Measurements from ENCODE around the gene SLC18B1.

SLC18B1 gene

DNA sequence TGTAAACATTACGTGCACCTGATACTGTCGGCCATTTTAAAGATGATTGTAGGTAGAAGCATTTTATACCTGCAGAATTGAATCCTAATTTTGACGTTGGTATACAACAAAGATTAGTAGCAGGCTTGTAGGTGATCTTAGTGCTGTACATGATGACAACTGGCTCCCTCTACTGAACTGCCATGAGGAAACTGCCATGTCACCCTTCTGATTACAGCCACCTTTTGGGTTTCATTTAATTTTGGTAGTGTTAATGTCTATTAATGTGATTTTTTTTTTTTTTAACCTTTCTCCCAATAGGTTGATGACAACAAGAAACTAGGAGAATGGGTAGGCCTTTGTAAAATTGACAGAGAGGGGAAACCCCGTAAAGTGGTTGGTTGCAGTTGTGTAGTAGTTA lies 18.2 kb upstream of the SLC18B1 start:
- no peak overlapping the region for H2AFZ ChIP-seq (ENCODE audit: low read depth, low read length, severe bottlenecking)
- peak overlapping the region; percentile 57 for H3K27ac ChIP-seq (ENCODE audit: low read depth, low read length)
- H3K79me2 ChIP-seq (ENCODE audit: insufficient read depth, low read length), result peaks cover 23% of the 10 kb centered on the region
- H3K27me3 ChIP-seq (ENCODE audit: low read length), result no peaks in the 10 kb centered on the region
- H3K4me3 ChIP-seq (ENCODE audit: insufficient read depth, low read length, poor library complexity, severe bottlenecking), result peak overlapping the region; percentile 95
- H3F3A ChIP-seq (ENCODE audit: insufficient read depth), result peaks cover 86% of the 10 kb centered on the region
- peak overlapping the region; percentile 86 for H3K9ac ChIP-seq (ENCODE audit: low read length)
- peaks cover 40% of the 10 kb centered on the region for H3K36me3 ChIP-seq (ENCODE audit: low read length)
- peaks cover 38% of the 10 kb centered on the region for H4K20me1 ChIP-seq (ENCODE audit: low read depth, low read length)
- TF ChIP-seq, protein P1, sequence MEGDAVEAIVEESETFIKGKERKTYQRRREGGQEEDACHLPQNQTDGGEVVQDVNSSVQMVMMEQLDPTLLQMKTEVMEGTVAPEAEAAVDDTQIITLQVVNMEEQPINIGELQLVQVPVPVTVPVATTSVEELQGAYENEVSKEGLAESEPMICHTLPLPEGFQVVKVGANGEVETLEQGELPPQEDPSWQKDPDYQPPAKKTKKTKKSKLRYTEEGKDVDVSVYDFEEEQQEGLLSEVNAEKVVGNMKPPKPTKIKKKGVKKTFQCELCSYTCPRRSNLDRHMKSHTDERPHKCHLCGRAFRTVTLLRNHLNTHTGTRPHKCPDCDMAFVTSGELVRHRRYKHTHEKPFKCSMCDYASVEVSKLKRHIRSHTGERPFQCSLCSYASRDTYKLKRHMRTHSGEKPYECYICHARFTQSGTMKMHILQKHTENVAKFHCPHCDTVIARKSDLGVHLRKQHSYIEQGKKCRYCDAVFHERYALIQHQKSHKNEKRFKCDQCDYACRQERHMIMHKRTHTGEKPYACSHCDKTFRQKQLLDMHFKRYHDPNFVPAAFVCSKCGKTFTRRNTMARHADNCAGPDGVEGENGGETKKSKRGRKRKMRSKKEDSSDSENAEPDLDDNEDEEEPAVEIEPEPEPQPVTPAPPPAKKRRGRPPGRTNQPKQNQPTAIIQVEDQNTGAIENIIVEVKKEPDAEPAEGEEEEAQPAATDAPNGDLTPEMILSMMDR (IDR thresholded peaks at IDR 0.05; ENCODE audit: insufficient read depth, low read length, poor library complexity, severe bottlenecking), result no peak
- TF ChIP-seq EZH2phosphoT487 (conservative IDR thresholded peaks at IDR 0.05; ENCODE audit: low read length), result no peak
- no peaks in the 10 kb centered on the region for H3K9me2 ChIP-seq (replicated peaks; ENCODE audit: insufficient read depth, low read length)
- peak overlapping the region; percentile 88 for H3K4me2 ChIP-seq (ENCODE audit: low read depth, low read length, poor library complexity, severe bottlenecking)
- H3K9me3 ChIP-seq (ENCODE audit: insufficient read depth, low read length), result no peaks in the 10 kb centered on the region

DNA sequence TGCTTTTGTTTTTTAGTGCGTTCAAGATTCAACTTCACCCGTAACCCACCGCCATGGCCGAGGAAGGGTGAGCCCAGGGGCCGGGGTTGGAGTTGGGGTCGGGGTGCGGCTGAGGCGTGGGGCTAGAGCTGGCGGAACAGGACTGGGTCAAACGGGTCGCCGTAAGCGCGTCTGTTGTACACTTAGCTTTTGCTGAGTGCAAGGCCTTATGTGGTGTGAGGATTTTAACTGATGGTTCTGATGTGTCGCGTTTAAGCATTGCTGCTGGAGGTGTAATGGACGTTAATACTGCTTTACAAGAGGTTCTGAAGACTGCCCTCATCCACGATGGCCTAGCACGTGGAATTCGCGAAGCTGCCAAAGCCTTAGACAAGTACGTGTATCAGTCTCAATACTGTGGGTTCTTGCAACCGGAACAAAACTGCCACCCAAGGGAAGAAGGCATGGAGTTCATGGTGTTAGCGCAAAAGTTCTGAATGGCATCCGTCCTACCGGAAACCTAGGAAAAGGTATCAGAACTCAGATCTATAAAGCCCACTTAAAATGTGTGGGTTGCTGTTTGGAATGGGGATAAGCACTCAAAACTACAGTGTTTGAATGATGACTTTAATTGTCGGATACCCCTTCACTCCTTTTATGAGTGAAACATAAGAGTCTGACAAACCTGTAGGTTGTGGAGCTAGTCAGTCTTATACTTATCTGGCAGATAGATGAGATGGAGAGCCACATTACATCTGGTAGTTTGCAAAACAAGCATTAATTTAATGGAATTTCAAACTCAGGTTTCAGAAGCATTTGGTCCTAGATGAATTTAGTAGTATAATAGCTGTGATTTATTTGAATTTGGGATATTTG lies 16.5 kb upstream of the SLC18B1 start:
- no peaks in the 10 kb centered on the region for H3K9me2 ChIP-seq (replicated peaks; ENCODE audit: insufficient read depth, low read length)
- H3K79me2 ChIP-seq (ENCODE audit: insufficient read depth, low read length), result peaks cover 23% of the 10 kb centered on the region
- no peaks in the 10 kb centered on the region for H3K9me3 ChIP-seq (ENCODE audit: insufficient read depth, low read length)
- no peak overlapping the region for H2AFZ ChIP-seq (ENCODE audit: low read depth, low read length, severe bottlenecking)
- TF ChIP-seq EZH2phosphoT487 (conservative IDR thresholded peaks at IDR 0.05; ENCODE audit: low read length), result no peak
- TF ChIP-seq, protein P1 (IDR thresholded peaks at IDR 0.05; ENCODE audit: insufficient read depth, low read length, poor library complexity, severe bottlenecking), result no peak
- H3K9ac ChIP-seq (ENCODE audit: low read length), result peak overlapping the region; percentile 86
- peak overlapping the region; percentile 57 for H3K27ac ChIP-seq (ENCODE audit: low read depth, low read length)
- peak overlapping the region; percentile 88 for H3K4me2 ChIP-seq (ENCODE audit: low read depth, low read length, poor library complexity, severe bottlenecking)
- peak overlapping the region; percentile 95 for H3K4me3 ChIP-seq (ENCODE audit: insufficient read depth, low read length, poor library complexity, severe bottlenecking)
- H3K27me3 ChIP-seq (ENCODE audit: low read length), result no peaks in the 10 kb centered on the region
- H4K20me1 ChIP-seq (ENCODE audit: low read depth, low read length), result peaks cover 38% of the 10 kb centered on the region
- H3K36me3 ChIP-seq (ENCODE audit: low read length), result peaks cover 40% of the 10 kb centered on the region
- peaks cover 68% of the 10 kb centered on the region for H3F3A ChIP-seq (ENCODE audit: insufficient read depth)

DNA sequence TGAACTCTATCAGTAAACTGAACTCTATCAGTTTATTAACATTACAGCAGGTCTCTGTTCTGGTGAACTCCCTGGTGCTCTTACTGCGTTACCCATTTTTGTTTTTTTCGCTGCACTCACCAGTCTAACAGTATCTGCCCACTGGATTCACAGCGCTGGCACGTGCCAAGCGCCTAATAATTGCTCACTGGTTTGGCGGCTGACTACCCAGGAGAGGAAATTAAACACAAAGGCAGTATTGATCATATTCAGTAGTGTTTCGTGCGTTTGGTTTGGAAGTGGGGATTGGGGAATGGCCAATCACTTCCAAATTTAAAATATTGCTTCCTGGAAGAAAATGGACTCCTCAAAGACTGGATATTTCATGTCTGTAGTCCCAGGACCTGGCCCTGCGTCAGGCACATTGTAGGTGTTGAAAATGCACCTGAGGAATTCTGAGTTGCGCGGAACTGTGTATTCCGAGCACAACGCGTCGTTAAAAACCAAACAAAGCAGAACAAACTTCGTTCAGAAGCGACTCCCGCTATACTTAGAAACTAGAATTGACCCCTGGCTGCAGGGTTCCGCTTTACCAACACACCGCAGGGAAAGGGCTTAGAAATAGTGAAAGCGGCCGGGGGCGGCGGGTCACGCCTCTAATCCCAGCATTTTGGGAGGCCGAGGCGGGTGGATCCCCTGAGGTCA lies 14.9 kb upstream of the SLC18B1 start:
- peaks cover 52% of the 10 kb centered on the region for H3F3A ChIP-seq (ENCODE audit: insufficient read depth)
- peaks cover 23% of the 10 kb centered on the region for H3K79me2 ChIP-seq (ENCODE audit: insufficient read depth, low read length)
- peak overlapping the region; percentile 75 for H3K4me3 ChIP-seq (ENCODE audit: insufficient read depth, low read length, poor library complexity, severe bottlenecking)
- no peaks in the 10 kb centered on the region for H3K9me2 ChIP-seq (replicated peaks; ENCODE audit: insufficient read depth, low read length)
- peak overlapping the region; percentile 74 for H2AFZ ChIP-seq (ENCODE audit: low read depth, low read length, severe bottlenecking)
- H3K4me2 ChIP-seq (ENCODE audit: low read depth, low read length, poor library complexity, severe bottlenecking), result peak overlapping the region; percentile 68
- H3K27me3 ChIP-seq (ENCODE audit: low read length), result no peaks in the 10 kb centered on the region
- peak overlapping the region; percentile 79 for H3K9ac ChIP-seq (ENCODE audit: low read length)
- peaks cover 37% of the 10 kb centered on the region for H3K36me3 ChIP-seq (ENCODE audit: low read length)
- TF ChIP-seq, protein P1 (IDR thresholded peaks at IDR 0.05; ENCODE audit: insufficient read depth, low read length, poor library complexity, severe bottlenecking), result no peak
- TF ChIP-seq EZH2phosphoT487 (conservative IDR thresholded peaks at IDR 0.05; ENCODE audit: low read length), result no peak
- H4K20me1 ChIP-seq (ENCODE audit: low read depth, low read length), result peaks cover 35% of the 10 kb centered on the region
- no peaks in the 10 kb centered on the region for H3K9me3 ChIP-seq (ENCODE audit: insufficient read depth, low read length)
- H3K27ac ChIP-seq (ENCODE audit: low read depth, low read length), result peak overlapping the region; percentile 71

Measured in SU-DHL-6 (cell line).